Lung (tissue), 12 donors: Measurements from ENCODE around the gene FAM149A. TPM values are rescaled to one million over a fixed set of nuclear protein-coding genes. Genes with fewer than 3 reads are reported as not detected.

Source experiments
- ATAC-seq: fragments of 200-7000 bp; cut with Tn5 transposase; one replicate; pipeline ENCODE4 v1.9.1; 2020; ENCODE audit warnings: moderate number of reproducible peaks; ENCODE audit not compliant: insufficient read depth, low FRiP score
- DNase-seq, 3 donors: peaks; one replicate each; pipeline ENCODE4 v3.0.0-alpha.2; 2013 to 2017
- H3K27ac ChIP-seq, 2 donors: one replicate each; pipeline ENCODE4 v1.5.1; 2013; ENCODE audit warnings: mild to moderate bottlenecking in 2 of 2, moderate library complexity in 2 of 2, control low read depth in 1 of 2, inconsistent platforms in 1 of 2, low read depth in 1 of 2, low read length in 1 of 2
- H3K27me3 ChIP-seq, 3 donors: one replicate each; pipeline ENCODE4 v1.5.1; 2013; ENCODE audit warnings: low read length in 2 of 3; ENCODE audit not compliant: control insufficient read depth in 3 of 3, insufficient read depth in 3 of 3
- H3K36me3 ChIP-seq, 4 donors: one replicate each; pipeline ENCODE4 v1.5.1; 2013; ENCODE audit warnings: low read length in 4 of 4, mild to moderate bottlenecking in 1 of 4, moderate library complexity in 1 of 4; ENCODE audit not compliant: control insufficient read depth in 4 of 4, insufficient read depth in 4 of 4
- H3K4me1 ChIP-seq, 5 donors: one replicate each; pipeline ENCODE4 v1.5.1; 2013; ENCODE audit warnings: low read length in 5 of 5, mild to moderate bottlenecking in 2 of 5, moderate library complexity in 1 of 5; ENCODE audit not compliant: control insufficient read depth in 5 of 5, insufficient read depth in 5 of 5
- H3K4me3 ChIP-seq: one replicate; pipeline ENCODE4 v1.5.1; 2013; ENCODE audit warnings: mild to moderate bottlenecking, control low read depth, moderate library complexity
- H3K9ac ChIP-seq, 2 donors: one replicate each; pipeline ENCODE4 v1.5.1; 2013; ENCODE audit warnings: low read length in 2 of 2, control low read depth in 1 of 2; ENCODE audit not compliant: insufficient read depth in 1 of 2
- H3K9me3 ChIP-seq, 4 donors: one replicate each; pipeline ENCODE4 v1.5.1; 2013; ENCODE audit warnings: low read length in 3 of 4, mild to moderate bottlenecking in 1 of 4, moderate library complexity in 1 of 4; ENCODE audit not compliant: control insufficient read depth in 4 of 4, insufficient read depth in 3 of 4
- CTCF ChIP-seq: IDR thresholded peaks from 2 replicates; pipeline ENCODE4 v1.5.1; 2012; ENCODE audit warnings: mild to moderate bottlenecking; ENCODE audit errors: control extremely low read depth, extremely low read depth
- WGBS, 2 donors: extraction: QIAGEN DNeasy Blood & Tissue Kit; methylation state at CpG; one replicate each; pipeline ENCODE4 v1.1.7; 2013; 5-methylcytosine and 5-hydroxymethylcytosine counted together
- polyA plus RNA-seq, 2 donors: library from polyadenylated mRNA; stranded (reverse); fragments of 200-250 nt; gene quantifications; one replicate each; pipeline ENCODE4 v1.2.1, GENCODE V29; 2013
- total RNA-seq, 2 donors: library from RNA; depleted of rRNA in 1 of 2; stranded (reverse); fragments of >200 nt in 1 of 2; gene quantifications; one replicate each; pipeline ENCODE4 v1.2.1, GENCODE V29; 2014 to 2021
- donor health status: control.
- donor health status: control.
- donor health status: Bipolar disorder and iron deficiency.
- donor health status: healthy.
- donor health status: DM: yes; HTN: yes; CAD: no.

Gene FAM149A
- total and polyA plus RNA-seq, 4 donors, result 2.5 to 14.8 (median 13.0) TPM

GRCh38 chr4:186132577-186133242 is 28.2 kb downstream of the FAM149A start:
- ATAC-seq (no peak), DNase-seq (peak; percentile 45 to 52 (median 45))
- Histone ChIP-seq H3K9ac (no peak overlapping the region), H3K27ac (no peak overlapping the region), H3K4me3 (no peak overlapping the region), H3K36me3 (no peaks in the 10 kb centered on the region), H3K9me3 (no peaks in the 10 kb centered on the region), H3K4me1 (peaks cover 0 to 3% (median 0%) of the 10 kb centered on the region in 5 donors), H3K27me3 (no peaks in the 10 kb centered on the region)
- WGBS, 2 donors, result 29 to 66% methylated on average over 4 of the region's 4 CpGs
- no peak for TF ChIP-seq CTCF

- no peaks in the 10 kb centered on the region for H3K36me3 ChIP-seq
- ATAC-seq (no peak), DNase-seq (no peak)
- H3K4me1 ChIP-seq, result peaks cover 0 to 3% (median 0%) of the 10 kb centered on the region in 5 donors
- H3K27me3 ChIP-seq, result no peaks in the 10 kb centered on the region
- 65 to 77% methylated on average over 3 of the region's 3 CpGs for WGBS, 2 donors
- H3K9ac ChIP-seq, result no peak overlapping the region
- no peak overlapping the region for H3K4me3 ChIP-seq
- no peaks in the 10 kb centered on the region for H3K9me3 ChIP-seq
- no peak for TF ChIP-seq CTCF
- no peak overlapping the region for H3K27ac ChIP-seq
Measured at GRCh38 chr4:186134257-186134656, 29.8 kb downstream of the FAM149A start.

- H3K4me1 ChIP-seq, result peaks cover 0 to 3% (median 0%) of the 10 kb centered on the region in 5 donors
- no peaks in the 10 kb centered on the region for H3K27me3 ChIP-seq
- DNase-seq, result no peak
- no peak for ATAC-seq
- H3K36me3 ChIP-seq, result no peaks in the 10 kb centered on the region
- H3K9ac ChIP-seq, result no peak overlapping the region
- no peaks in the 10 kb centered on the region for H3K9me3 ChIP-seq
- TF ChIP-seq CTCF, result no peak
- WGBS, 2 donors, result 94 to 95% methylated on average over 11 of the region's 11 CpGs
- H3K4me3 ChIP-seq, result no peak overlapping the region
- H3K27ac ChIP-seq, result no peak overlapping the region
Measured at GRCh38 chr4:186134861-186135260, 30.4 kb downstream of the FAM149A start.
